GM19193 (cell line): Measurements from ENCODE around the gene BAHD1.
A peak's percentile ranks its signal among the peaks of the same experiment; 100 is the strongest.

Experiments used
- POLR2A ChIP-seq: IDR thresholded peaks from 4 replicates; pipeline ENCODE4 v1.6.1; 2011; ENCODE audit not compliant: insufficient read depth, insufficient read length; ENCODE audit errors: extremely low read depth

BAHD1 gene

DNA sequence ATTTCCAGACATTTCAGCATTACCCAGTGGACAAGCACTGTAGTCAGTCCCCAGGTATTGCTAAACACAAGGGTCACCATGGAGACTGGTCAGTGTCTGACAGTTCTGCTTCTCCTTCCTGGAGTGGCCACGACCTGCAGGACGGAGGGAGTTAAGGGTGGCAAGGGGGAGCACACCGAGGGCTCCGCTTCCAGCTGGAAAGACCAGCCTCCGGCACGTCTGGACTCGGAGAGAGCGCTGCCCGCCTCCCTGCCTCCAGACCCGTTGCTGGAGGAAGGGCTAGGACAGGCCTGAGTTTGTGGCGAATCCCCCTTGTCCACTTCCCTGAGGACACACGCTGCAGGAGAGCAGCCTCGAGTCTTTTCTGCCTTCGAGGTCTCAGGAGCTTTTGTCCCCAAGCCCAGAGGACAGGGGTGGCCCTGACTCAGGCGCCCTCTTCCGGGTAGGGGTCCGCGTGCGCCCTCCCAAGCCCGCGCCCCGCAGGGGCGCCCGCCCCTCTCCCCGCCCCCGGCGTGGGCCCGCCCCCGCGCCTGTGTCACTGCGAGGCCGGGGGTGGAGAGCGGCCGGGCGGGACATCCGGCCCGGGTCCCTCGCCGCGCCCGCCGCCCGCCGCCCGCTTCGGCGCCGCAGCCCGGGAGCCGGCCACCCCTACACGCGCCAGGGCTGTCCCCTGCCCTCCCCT, 29.8 kb downstream of the BAHD1 start, which contains the start of gene CHST14:
Gene CHST14, plus strand, starts transcription at position 562 of the 682 bp plus-strand sequence. CDS start 230 bp downstream, outside the sequence.
- peak; percentile 56 for TF ChIP-seq POLR2A

- no peak for TF ChIP-seq POLR2A
These were observed 30.5 kb downstream of the BAHD1 start for GRCh38 chr15:40471105-40471807.

GRCh38 chr15:40471808-40472150, 31.0 kb downstream of the BAHD1 start:
- TF ChIP-seq POLR2A = no peak

DNA sequence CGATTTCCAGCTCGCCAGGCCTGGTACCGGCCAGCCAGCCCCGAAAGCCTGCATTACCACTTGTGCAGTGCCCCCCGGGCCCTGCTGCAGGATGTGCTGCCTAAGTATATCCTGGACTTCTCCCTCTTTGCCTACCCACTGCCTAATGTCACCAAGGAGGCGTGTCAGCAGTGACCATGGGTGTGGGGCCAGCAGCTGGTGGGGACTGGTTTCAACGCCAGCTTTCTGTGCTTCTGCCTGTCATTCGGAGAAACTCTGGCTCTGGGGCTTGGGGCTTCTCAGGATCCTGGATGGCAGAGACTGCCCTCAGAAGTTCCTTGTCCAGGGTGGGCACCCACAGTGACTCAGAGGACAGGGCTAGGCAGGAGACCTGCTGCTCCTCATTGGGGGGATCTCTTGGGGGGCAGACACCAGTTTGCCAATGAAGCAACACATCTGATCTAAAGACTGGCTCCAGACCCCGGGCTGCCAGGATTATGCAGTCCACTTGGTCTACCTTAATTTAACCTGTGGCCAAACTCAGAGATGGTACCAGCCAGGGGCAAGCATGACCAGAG, 31.5 kb downstream of the BAHD1 start:
- TF ChIP-seq POLR2A = no peak

GRCh38 chr15:40474581-40474980, 33.8 kb downstream of the BAHD1 start:
- no peak for TF ChIP-seq POLR2A

DNA sequence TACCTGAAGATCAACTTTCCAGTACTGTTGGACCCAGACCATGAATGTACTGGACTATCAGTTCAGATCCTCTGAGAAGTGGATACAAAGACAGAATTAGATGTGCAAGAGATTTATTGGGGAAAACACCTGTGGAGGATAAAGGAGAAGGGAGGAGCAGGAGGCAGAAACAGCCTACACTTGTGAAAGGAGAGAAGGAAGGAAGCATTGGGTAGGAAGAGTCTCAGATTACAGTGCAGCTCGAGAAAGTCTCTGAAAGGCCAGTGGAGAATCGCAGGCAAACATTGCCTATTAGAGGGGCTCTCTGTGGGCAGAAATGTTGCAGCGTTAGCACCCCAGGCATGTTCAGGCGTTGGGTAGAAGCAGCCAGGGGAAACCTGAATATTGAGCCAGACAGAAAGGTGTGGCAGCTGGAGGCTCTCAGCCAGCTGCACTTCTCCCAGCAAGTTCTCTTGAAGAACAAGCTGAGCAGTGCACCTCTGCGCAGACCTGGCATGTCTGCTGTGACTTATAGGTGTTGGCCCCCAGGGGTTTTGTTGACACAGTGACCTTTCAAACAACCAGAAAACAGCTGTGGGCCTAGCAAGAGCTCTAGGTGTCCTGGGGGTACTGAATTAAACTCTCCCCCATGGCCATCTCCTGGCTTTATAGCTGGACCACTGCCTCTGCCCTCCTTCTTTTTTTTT, 37.0 kb downstream of the BAHD1 start:
- TF ChIP-seq POLR2A = no peak

- TF ChIP-seq POLR2A = no peak
These were observed 38.3 kb downstream of the BAHD1 start for GRCh38 chr15:40479024-40479423.

DNA sequence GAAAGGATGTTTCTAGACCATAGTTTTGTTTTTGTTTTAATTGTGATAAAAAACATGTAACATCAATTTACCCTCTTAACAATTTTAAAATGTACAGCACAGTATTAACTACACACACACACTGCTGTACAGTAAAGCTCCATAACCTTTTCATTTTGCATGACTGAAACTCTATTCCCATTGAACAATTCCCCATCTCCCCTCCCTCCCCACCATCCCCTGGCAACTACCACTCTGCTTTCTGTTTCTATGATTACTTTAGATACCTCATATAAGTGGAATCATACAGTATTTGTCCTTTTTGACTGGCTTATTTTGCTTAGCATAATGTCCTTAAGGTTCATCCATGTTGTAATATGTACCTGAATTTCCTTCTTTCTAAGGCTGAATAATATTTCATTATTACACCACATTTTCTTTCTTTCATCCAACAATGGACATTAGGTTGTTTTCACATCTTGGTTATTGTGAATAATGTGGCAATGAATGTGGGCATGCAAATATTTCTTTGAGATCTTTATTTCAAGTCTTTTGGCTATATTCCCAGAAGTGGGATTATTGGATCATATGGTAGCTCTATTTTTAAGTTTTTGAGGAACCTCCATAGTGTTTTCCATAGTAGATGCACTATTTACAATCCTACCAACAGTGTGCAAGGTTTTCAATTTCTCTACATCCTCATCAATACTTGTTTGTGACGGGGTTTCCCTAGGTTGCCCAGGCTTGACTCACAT, 40.8 kb downstream of the BAHD1 start:
- no peak for TF ChIP-seq POLR2A

DNA sequence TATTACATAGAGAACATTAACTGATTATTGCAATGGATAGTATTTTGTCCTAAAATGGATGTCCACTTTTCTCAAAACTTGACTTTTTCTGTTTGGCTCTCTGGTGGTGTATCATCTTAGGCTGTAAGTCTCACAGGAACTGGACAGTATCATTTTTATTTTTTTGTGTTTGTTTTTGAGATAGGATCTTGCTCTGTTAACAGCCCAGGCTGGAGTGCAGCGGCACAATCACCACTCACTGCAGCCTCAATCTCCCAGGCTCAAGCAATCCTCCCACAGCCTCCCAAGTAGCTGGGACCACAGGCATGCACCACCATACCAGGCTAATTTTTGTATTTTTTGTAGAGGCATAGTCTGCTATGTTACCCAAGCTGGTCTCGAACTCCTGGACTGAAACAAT, 43.2 kb downstream of the BAHD1 start:
- no peak for TF ChIP-seq POLR2A

- no peak for TF ChIP-seq POLR2A
These were observed 45.5 kb downstream of the BAHD1 start for GRCh38 chr15:40486066-40486770.

DNA sequence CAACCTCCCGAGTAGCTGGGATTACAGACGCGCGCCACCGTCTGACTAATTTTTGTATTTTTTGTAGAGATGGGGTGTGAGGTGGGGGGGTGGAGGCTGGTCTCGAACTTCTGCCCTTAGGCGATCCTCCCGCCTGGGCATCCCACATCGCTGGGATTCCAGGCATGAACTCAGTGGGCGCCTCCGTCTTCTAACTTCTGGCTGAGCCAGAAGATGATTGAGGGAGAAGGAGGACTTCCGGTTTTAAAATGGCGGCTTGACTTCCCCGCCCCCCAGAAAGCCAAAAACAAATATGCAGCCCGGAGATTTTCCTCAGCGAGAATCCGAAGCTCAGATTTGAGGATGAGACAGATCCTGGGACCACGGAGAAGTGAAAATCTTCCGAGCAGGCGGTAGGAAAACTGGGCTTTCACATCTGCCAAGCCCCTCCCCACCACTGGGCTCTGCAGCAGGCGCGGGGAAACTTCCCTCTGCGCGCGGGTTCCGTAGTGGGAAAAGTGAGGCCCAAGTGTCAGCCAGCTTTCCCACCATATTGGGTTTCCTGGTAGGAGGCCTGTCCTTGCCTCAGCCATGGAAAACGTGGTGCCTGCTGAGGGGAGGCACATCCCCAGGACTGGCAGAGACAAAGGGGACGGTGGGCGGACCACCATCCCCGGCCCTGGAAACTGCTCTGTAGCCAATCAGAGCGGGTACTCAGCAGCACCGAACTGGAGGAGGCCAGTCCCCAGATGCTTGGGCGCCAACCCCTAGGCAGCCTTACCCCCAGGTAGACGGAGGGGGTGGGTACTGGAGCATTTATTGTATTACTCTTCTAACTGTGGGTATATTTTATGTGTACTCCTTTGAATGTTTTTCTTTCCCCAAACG, 47.3 kb downstream of the BAHD1 start:
- no peak for TF ChIP-seq POLR2A

DNA sequence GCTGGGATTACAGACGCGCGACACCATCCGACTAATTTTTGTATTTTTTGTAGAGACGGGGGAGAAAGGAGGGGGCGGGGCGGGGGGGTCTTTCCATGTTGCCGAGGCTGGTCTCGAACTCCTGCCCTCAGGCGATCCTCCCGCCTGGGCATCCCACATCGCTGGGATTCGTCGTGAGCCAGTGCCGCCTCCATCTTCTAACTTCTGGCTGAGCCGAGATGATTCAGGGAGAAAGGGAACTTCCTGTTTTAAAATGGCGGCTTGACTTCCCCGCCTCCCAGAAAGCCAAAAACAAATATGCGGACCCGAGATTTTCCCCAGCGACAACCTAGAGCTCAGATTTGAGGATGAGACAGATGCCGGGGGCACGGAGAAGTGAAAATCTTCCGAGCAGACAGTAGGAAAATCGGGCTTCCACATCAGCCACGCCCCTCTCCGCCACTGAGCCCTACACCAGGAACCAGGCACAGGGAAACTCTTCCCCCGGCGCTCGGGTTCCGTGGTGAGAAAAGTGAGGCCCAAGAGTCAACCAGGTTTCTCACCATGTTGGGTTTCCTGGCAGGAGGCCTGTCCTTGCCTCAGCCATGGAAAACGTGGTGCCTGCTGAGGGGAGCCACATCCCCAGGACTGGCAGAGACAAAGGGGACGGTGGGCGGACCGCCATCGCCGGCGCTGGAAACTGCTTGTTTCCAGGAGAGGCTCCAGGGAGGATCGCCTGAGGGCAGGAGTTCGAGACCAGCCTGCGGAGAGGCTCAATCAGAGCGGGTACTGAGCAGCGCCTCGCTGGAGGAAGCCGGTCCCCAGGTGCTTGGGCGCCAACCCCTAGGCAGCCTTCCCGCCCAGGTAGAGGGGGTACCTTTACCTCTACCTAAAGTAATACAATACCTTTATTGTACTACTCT, 48.8 kb downstream of the BAHD1 start:
- TF ChIP-seq POLR2A = no peak
